ENCODE results near the gene MAP1A. TPM values are rescaled to one million over a fixed set of nuclear protein-coding genes. Genes with fewer than 3 reads are reported as not detected.

The MAP1A gene
- total RNA-seq (2014; rRNA removed; shearing (Covaris generic)) (2.0 and 2.3 TPM in 2 replicates), polyA plus RNA-seq (2016; fragmentation: Nextera tagmentation; extraction: Ambion mirVana) (0.81 and 0.85 TPM in 2 replicates)
- long read RNA-seq, partial matches to known transcripts, result 1 of 1 reads
- long read RNA-seq, other reads (novel, unspliced or antisense), result 0 of 1 reads

- H3K27me3 ChIP-seq (ENCODE audit: insufficient read depth), result peaks cover 60% of the 10 kb centered on the region
- Mint-ChIP-seq H3K4me3 (peak within 1 kb of the TSS; percentile 91), H3K27ac (peak within 1 kb of the TSS; percentile 58; the same call in 1 of the 2 replicates), H3K27me3 (ENCODE audit: insufficient read depth, low read depth, poor library complexity) (peaks cover 42% of the 10 kb centered on the region), H3K4me1 (peaks cover 48% of the 10 kb centered on the region), H3K9me3 (no peaks in the 10 kb centered on the region), H3K36me3 (ENCODE audit: low read depth) (peaks cover 20% of the 10 kb centered on the region; the same call in 2 of the 3 replicates)
- H3F3A ChIP-seq (replicated peaks; ENCODE audit: low read depth), result no peaks in the 10 kb centered on the region
- H3K4me3 ChIP-seq, result peak within 1 kb of the TSS; percentile 85
- peaks cover 25% of the 10 kb centered on the region for H3K4me1 ChIP-seq (ENCODE audit: insufficient read depth)
- peak within 1 kb of the TSS; percentile 97 for H3K4me2 ChIP-seq
- H4K20me1 ChIP-seq (replicated peaks; ENCODE audit: insufficient read depth), result 0 out of 2 replicates have a peak, but pooled peaks cover 2% of the 10 kb centered on the region
- H3K79me2 ChIP-seq (replicated peaks; ENCODE audit: insufficient read depth), result no peaks in the 10 kb centered on the region
- H3K27ac ChIP-seq (ENCODE audit: low read depth), result no peak within 1 kb of the TSS
- no peaks in the 10 kb centered on the region for H3K9me2 ChIP-seq (ENCODE audit: insufficient read depth)
- DNase-seq (ENCODE audit: low spot score), result peak; percentile 58
- H3K36me3 ChIP-seq (ENCODE audit: insufficient read depth), result no peaks in the 10 kb centered on the region
- ATAC-seq, result peak; percentile 27
- H2AFZ ChIP-seq, result peak within 1 kb of the TSS; percentile 98
- no peak for TF ChIP-seq POLR2AphosphoS5 (IDR thresholded peaks at IDR 0.05; ENCODE audit: low read depth)
- TF ChIP-seq, protein P1, sequence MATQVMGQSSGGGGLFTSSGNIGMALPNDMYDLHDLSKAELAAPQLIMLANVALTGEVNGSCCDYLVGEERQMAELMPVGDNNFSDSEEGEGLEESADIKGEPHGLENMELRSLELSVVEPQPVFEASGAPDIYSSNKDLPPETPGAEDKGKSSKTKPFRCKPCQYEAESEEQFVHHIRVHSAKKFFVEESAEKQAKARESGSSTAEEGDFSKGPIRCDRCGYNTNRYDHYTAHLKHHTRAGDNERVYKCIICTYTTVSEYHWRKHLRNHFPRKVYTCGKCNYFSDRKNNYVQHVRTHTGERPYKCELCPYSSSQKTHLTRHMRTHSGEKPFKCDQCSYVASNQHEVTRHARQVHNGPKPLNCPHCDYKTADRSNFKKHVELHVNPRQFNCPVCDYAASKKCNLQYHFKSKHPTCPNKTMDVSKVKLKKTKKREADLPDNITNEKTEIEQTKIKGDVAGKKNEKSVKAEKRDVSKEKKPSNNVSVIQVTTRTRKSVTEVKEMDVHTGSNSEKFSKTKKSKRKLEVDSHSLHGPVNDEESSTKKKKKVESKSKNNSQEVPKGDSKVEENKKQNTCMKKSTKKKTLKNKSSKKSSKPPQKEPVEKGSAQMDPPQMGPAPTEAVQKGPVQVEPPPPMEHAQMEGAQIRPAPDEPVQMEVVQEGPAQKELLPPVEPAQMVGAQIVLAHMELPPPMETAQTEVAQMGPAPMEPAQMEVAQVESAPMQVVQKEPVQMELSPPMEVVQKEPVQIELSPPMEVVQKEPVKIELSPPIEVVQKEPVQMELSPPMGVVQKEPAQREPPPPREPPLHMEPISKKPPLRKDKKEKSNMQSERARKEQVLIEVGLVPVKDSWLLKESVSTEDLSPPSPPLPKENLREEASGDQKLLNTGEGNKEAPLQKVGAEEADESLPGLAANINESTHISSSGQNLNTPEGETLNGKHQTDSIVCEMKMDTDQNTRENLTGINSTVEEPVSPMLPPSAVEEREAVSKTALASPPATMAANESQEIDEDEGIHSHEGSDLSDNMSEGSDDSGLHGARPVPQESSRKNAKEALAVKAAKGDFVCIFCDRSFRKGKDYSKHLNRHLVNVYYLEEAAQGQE (IDR thresholded peaks at IDR 0.05; ENCODE audit: unreplicated experiment), result no peak
- TF ChIP-seq CREB1 (CRISPR knock-in tag; IDR thresholded peaks at IDR 0.05; ENCODE audit: low read depth), result no peak
- TF ChIP-seq JUNB (IDR thresholded peaks at IDR 0.05; ENCODE audit: unreplicated experiment), result no peak
- no peak for TF ChIP-seq EZH2phosphoT487 (IDR thresholded peaks at IDR 0.05; ENCODE audit: unreplicated experiment)
- TF ChIP-seq NANOG (IDR thresholded peaks at IDR 0.05; ENCODE audit: borderline replicate concordance), result no peak
- no peak for TF ChIP-seq ZNF462 (CRISPR knock-in tag; IDR thresholded peaks at IDR 0.05)
- TF ChIP-seq ZNF114 (CRISPR knock-in tag; IDR thresholded peaks at IDR 0.05), result no peak
- TF ChIP-seq CTCF (conservative IDR thresholded peaks at IDR 0.05; ENCODE audit: low read depth in 2 of 2), result no peak
- no peak for TF ChIP-seq STAT1 (IDR thresholded peaks at IDR 0.05; ENCODE audit: unreplicated experiment)
These were observed at the start of gene MAP1A for GRCh38 chr15:43517354-43518196. Gene MAP1A, plus strand, starts transcription at chr15:43517608. Its CDS starts 3,866 bp downstream, at chr15:43521474.
